Endothelial cell of umbilical vein (primary cell): ENCODE measurements around the gene ANKH. TPM values are rescaled to one million over a fixed set of nuclear protein-coding genes. Genes with fewer than 3 reads are reported as not detected.

Experiments used
- BruUV-seq: library from RNA; stranded (reverse); fragments of 400-500 nt; replicated peaks from 2 replicates; lab custom pipeline; 2021; lab: Mats Ljungman, UMichigan
- CTCF ChIA-PET: fragments of 300-600, 350-600 bp; sonication (Branson Sonifier 250); formaldehyde crosslinking; loops from one replicate; lab custom pipeline; 2021; ENCODE audit warnings: antibody characterized with exemption, inconsistent platforms; lab: Charles Lee
- POLR2A ChIA-PET: fragments of 300-600, 350-600 bp; sonication (Branson Sonifier 250); formaldehyde crosslinking; loops from one replicate; lab custom pipeline; 2021; ENCODE audit warnings: antibody characterized with exemption, inconsistent platforms; lab: Charles Lee
- DNase-seq: peaks from one replicate; pipeline ENCODE4 v3.0.0-alpha.2; 2011; ENCODE audit warnings: low read depth, low spot score
- FAIRE-seq: peaks from 2 replicates; lab custom pipeline; 2011; peaks lifted over from hg19 to GRCh38; lab: Jason Lieb, UNC
- H2AFZ ChIP-seq: 2 replicates; pipeline ENCODE4 v1.6.0; 2012; ENCODE audit warnings: low read depth, low read length, control low read depth, inconsistent platforms
- H3K27ac ChIP-seq: 2 replicates; pipeline ENCODE4 v1.5.1; 2011; ENCODE audit warnings: low read depth, mild to moderate bottlenecking, control low read depth, low read length, moderate library complexity; ENCODE audit not compliant: insufficient read depth
- H3K27me3 ChIP-seq, 2 experiments: 2 replicates each; pipeline versions ENCODE4 v1.6.0 to v1.6.1; 2011; ENCODE audit warnings: low read length in 2 of 2, mixed read lengths in 1 of 2; ENCODE audit not compliant: control insufficient read depth in 2 of 2, insufficient read depth in 2 of 2
- H3K36me3 ChIP-seq, 2 experiments: 2 replicates in 1 of 2; 3 replicates in 1 of 2; pipeline ENCODE4 v1.5.1; 2011; ENCODE audit warnings: low read length in 2 of 2, mild to moderate bottlenecking in 1 of 2, moderate library complexity in 1 of 2; ENCODE audit not compliant: control insufficient read depth in 2 of 2, insufficient read depth in 2 of 2; ENCODE audit errors: extremely low read depth in 1 of 2
- H3K4me1 ChIP-seq: 3 replicates; pipeline ENCODE4 v1.5.1; 2011; ENCODE audit warnings: mild to moderate bottlenecking, low read length; ENCODE audit not compliant: control insufficient read depth, insufficient read depth; ENCODE audit errors: extremely low read depth
- H3K4me2 ChIP-seq: 2 replicates; pipeline ENCODE4 v1.6.1; 2011; ENCODE audit warnings: low read length, control low read depth, mixed read lengths; ENCODE audit not compliant: insufficient read depth
- H3K4me3 ChIP-seq, 3 experiments: fragments of 200-600 bp in 1 of 3; sonication (generic), shearing (Covaris generic) in 1 of 3; replicated peaks in 1 of 3; 2 replicates each; pipeline ENCODE4 v1.5.1; 2011 to 2016; ENCODE audit warnings: control low read depth in 3 of 3, low read length in 3 of 3, mild to moderate bottlenecking in 2 of 3, inconsistent platforms in 1 of 3, low read depth in 1 of 3, moderate library complexity in 1 of 3; ENCODE audit not compliant: insufficient read depth in 1 of 3
- H3K79me2 ChIP-seq: 2 replicates; pipeline ENCODE4 v1.6.0; 2012; ENCODE audit warnings: low read length, inconsistent platforms; ENCODE audit not compliant: control insufficient read depth, insufficient read depth
- H3K9ac ChIP-seq: replicated peaks from 2 replicates; pipeline ENCODE3; 2011; ENCODE audit warnings: low read length, control low read depth; ENCODE audit not compliant: insufficient read depth; ENCODE audit errors: extremely low read depth
- H3K9me1 ChIP-seq: replicated peaks from 3 replicates; pipeline ENCODE4 v1.6.0; 2011; ENCODE audit warnings: mild to moderate bottlenecking, low read length; ENCODE audit not compliant: control insufficient read depth, insufficient read depth; ENCODE audit errors: extremely low read depth
- H3K9me3 ChIP-seq: replicated peaks from 2 replicates; pipeline ENCODE4 v1.5.1; 2012; ENCODE audit warnings: low read length, inconsistent platforms; ENCODE audit not compliant: control insufficient read depth, insufficient read depth
- H4K20me1 ChIP-seq: replicated peaks from 2 replicates; pipeline ENCODE3; 2011; ENCODE audit warnings: mild to moderate bottlenecking, low read length; ENCODE audit not compliant: control insufficient read depth, insufficient read depth; ENCODE audit errors: extremely low read depth
- CTCF ChIP-seq, 2 donors: IDR thresholded peaks; 1 replicate in 1 of 2; 2 replicates in 1 of 2; pipeline ENCODE4 v1.5.1; 2011; ENCODE audit warnings: low read length in 2 of 2, mild to moderate bottlenecking in 2 of 2, moderate library complexity in 2 of 2, control low read depth in 1 of 2, inconsistent platforms in 1 of 2, low read depth in 1 of 2; ENCODE audit not compliant: insufficient read depth in 1 of 2; ENCODE audit errors: extremely low read depth in 1 of 2
- EZH2 ChIP-seq: IDR thresholded peaks from 2 replicates; pipeline ENCODE4 v1.6.1; 2012; ENCODE audit warnings: borderline replicate concordance, low read depth, mild to moderate bottlenecking, moderate library complexity, low read length, inconsistent platforms; ENCODE audit not compliant: severe bottlenecking
- FOS ChIP-seq: IDR thresholded peaks from 2 replicates; pipeline ENCODE4 v1.6.1; 2011; ENCODE audit warnings: mild to moderate bottlenecking, low read length, moderate library complexity, borderline replicate concordance; ENCODE audit not compliant: insufficient read depth
- GATA2 ChIP-seq: IDR thresholded peaks from 2 replicates; pipeline ENCODE4 v1.7.0; 2011; ENCODE audit warnings: low read depth, mild to moderate bottlenecking, moderate library complexity, mixed read lengths, low read length; ENCODE audit not compliant: insufficient read length, insufficient read depth
- JUN ChIP-seq: IDR thresholded peaks from 2 replicates; pipeline ENCODE4 v1.6.1; 2011; ENCODE audit warnings: borderline replicate concordance, low read depth; ENCODE audit not compliant: insufficient read length, insufficient read depth
- MYC ChIP-seq: IDR thresholded peaks from one replicate; pipeline ENCODE4 v1.6.1; 2011; ENCODE audit warnings: mild to moderate bottlenecking, low read depth, low read length
- POLR2A ChIP-seq: IDR thresholded peaks from 2 replicates; pipeline ENCODE4 v1.6.1; 2012; ENCODE audit warnings: low read depth, mild to moderate bottlenecking, control low read depth, low read length
- POLR2AphosphoS5 ChIP-seq: IDR thresholded peaks from 2 replicates; pipeline ENCODE4 v1.6.1; 2012; ENCODE audit warnings: low read depth, mild to moderate bottlenecking, control low read depth, low read length, moderate library complexity; ENCODE audit not compliant: insufficient read depth
- dilution Hi-C: fragments of 300-500 bp; cut with MboI; formaldehyde crosslinking; loops from one replicate; pipeline ENCODE4 v1.15.0; 2019; ENCODE audit warnings: low sequenced_read_pairs; ENCODE audit not compliant: extremely low pct_ligation_motif_present
- intact Hi-C: fragments of 100-400 bp; cut with micrococcal nuclease; formaldehyde crosslinking; loops from one replicate; pipeline ENCODE4 v1.10.0; 2022
- polyA plus RNA-seq, 4 experiments: library from polyadenylated mRNA; depleted of rRNA in 3 of 4; stranded (reverse) in 3 of 4; unstranded in 1 of 4; fragments of >200 nt; gene quantifications; 2 replicates each; pipeline versions ENCODE4 v1.2.1 to v1.2.3, GENCODE V29; 2011 to 2012; ENCODE audit warnings: missing spikeins in 1 of 4
- total RNA-seq: library from RNA; stranded (reverse); gene quantifications from 2 replicates; pipeline ENCODE4 v1.2.3, GENCODE V29; 2021
- TF ChIP-seq, protein P1 (sequence below): IDR thresholded peaks from 2 replicates; pipeline ENCODE4 v1.6.1; 2011; ENCODE audit not compliant: insufficient read depth, insufficient read length

The ANKH gene
- total and polyA plus RNA-seq, 2 donors (not counting 3 experiments of a cell fraction or from before 2014, with no cell fraction given), result 12.7 to 31.4 TPM

GRCh38 chr5:14829396-14829795 is 42.2 kb downstream of the ANKH start:
- no peak for FAIRE-seq

DNA sequence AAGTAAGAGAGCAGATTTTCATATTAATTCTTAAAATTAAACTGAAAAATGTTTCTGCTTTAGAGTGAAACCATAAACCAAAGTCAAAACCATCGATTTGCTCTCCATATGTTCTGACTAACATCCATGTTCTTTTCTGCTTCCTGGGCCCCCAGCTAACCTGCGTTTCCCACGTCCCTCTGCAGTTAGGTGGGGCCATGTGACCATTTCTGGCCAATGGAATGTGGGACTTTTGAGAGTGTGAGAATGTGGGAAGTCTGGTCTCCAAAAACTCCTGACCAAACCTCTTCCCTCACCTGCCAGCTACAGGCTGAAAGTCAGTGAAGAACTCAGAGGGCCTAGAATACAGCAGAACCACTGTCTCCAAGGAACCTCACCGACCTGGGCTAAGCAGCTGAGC is 44.9 kb downstream of the ANKH start:
- no peak for FAIRE-seq
- TF ChIP-seq JUN (no peak), MYC (no peak), FOS (no peak), GATA2 (no peak), POLR2A (no peak), CTCF (IDR thresholded peaks at IDR 0.05; ENCODE audit: extremely low read depth in 1 of 2, insufficient read depth in 1 of 2, low read depth in 1 of 2, low read length in 2 of 2) (no peak), POLR2AphosphoS5 (no peak), EZH2 (no peak)
- TF ChIP-seq, protein P1, sequence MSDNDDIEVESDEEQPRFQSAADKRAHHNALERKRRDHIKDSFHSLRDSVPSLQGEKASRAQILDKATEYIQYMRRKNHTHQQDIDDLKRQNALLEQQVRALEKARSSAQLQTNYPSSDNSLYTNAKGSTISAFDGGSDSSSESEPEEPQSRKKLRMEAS, result no peak
- no peaks in the 10 kb centered on the region for H3K9me1 ChIP-seq
- CTCF ChIA-PET, result no interaction called here
- H3K4me3 ChIP-seq, result no peak overlapping the region
- H3K4me2 ChIP-seq, result no peak overlapping the region
- no peak overlapping the region for H3K9ac ChIP-seq
- no TSS peak for BruUV-seq
- H3K79me2 ChIP-seq, result no peaks in the 10 kb centered on the region
- no peaks in the 10 kb centered on the region for H4K20me1 ChIP-seq
- no peaks in the 10 kb centered on the region for H3K9me3 ChIP-seq
- POLR2A ChIA-PET, result no interaction called here
- peaks cover 18% of the 10 kb centered on the region for H3K4me1 ChIP-seq
- dilution Hi-C loops (no loop called here), intact Hi-C loops (no loop called here)
- no peaks in the 10 kb centered on the region for H3K27me3 ChIP-seq
- no peak overlapping the region for H3K27ac ChIP-seq
- H2AFZ ChIP-seq, result no peak overlapping the region
- no peaks in the 10 kb centered on the region for H3K36me3 ChIP-seq
- no peak for DNase-seq

More at GRCh38 chr5:14829396-14829795, 42.2 kb downstream of the ANKH start:
- no peak overlapping the region for H2AFZ ChIP-seq
- H3K9me1 ChIP-seq, result no peaks in the 10 kb centered on the region
- no peak for DNase-seq
- no peak overlapping the region for H3K27ac ChIP-seq
- no peaks in the 10 kb centered on the region for H4K20me1 ChIP-seq
- POLR2A ChIA-PET, result no interaction called here
- CTCF ChIA-PET, result interaction anchor here (1.6 kb wide), 1 partner anchor 11 kb away, joined by 5 read pairs; no protein-coding TSS in a partner anchor
- no peak overlapping the region for H3K4me3 ChIP-seq
- dilution Hi-C loops (no loop called here), intact Hi-C loops (no loop called here)
- no peaks in the 10 kb centered on the region for H3K79me2 ChIP-seq
- H3K9ac ChIP-seq, result no peak overlapping the region
- TF ChIP-seq, protein P1, result no peak
- TF ChIP-seq GATA2 (no peak), POLR2AphosphoS5 (no peak), JUN (no peak)
- H3K27me3 ChIP-seq, result no peaks in the 10 kb centered on the region
- H3K9me3 ChIP-seq, result no peaks in the 10 kb centered on the region
- no peaks in the 10 kb centered on the region for H3K36me3 ChIP-seq
- no peak overlapping the region for H3K4me2 ChIP-seq
- no peaks in the 10 kb centered on the region for H3K4me1 ChIP-seq
- BruUV-seq, result no TSS peak
